Natural killer cell (primary cell): ENCODE measurements around the gene SLC35F3. TPM values are rescaled to one million over a fixed set of nuclear protein-coding genes. Genes with fewer than 3 reads are reported as not detected.

Experiments used
- ATAC-seq, 3 donors: fragments of 150-1000 bp in 2 of 3; fragments of 200-7000 bp in 1 of 3; cut with Tn5 transposase; 1 replicate in 1 of 3; 2 replicates in 2 of 3; pipeline ENCODE4 v1.10.0; 2021; ENCODE audit warnings: mild to moderate bottlenecking in 2 of 3, moderate library complexity in 2 of 3
- DNase-seq, 2 donors: peaks; one replicate each; pipeline versions ENCODE4 v3.0.0 to v3.0.0-alpha.2; 2013 to 2021; ENCODE audit warnings: mixed read lengths in 1 of 2
- H3K27ac ChIP-seq: one replicate; pipeline ENCODE4 v1.5.1; 2013; ENCODE audit warnings: mild to moderate bottlenecking, low read length
- H3K27me3 ChIP-seq: one replicate; pipeline ENCODE4 v1.6.1; 2013; ENCODE audit warnings: low read length; ENCODE audit not compliant: control insufficient read depth, insufficient read depth
- H3K36me3 ChIP-seq: one replicate; pipeline ENCODE4 v1.6.1; 2013; ENCODE audit warnings: low read length; ENCODE audit not compliant: control insufficient read depth, insufficient read depth
- H3K4me1 ChIP-seq: one replicate; pipeline ENCODE4 v1.6.1; 2013; ENCODE audit warnings: low read length; ENCODE audit not compliant: control insufficient read depth, insufficient read depth
- H3K4me3 ChIP-seq: one replicate; pipeline ENCODE4 v1.5.1; 2013; ENCODE audit warnings: low read length
- H3K9me3 ChIP-seq: one replicate; pipeline ENCODE4 v1.6.1; 2013; ENCODE audit warnings: low read length; ENCODE audit not compliant: control insufficient read depth, insufficient read depth
- H3K27ac Mint-ChIP-seq, 2 donors: one replicate each; pipeline ENCODE4 v1.8.0; 2022; ENCODE audit warnings: mild to moderate bottlenecking in 2 of 2, mixed read lengths in 2 of 2, moderate library complexity in 1 of 2
- H3K27me3 Mint-ChIP-seq, 2 donors: one replicate each; pipeline ENCODE4 v1.8.0; 2022; ENCODE audit warnings: low read depth in 2 of 2, mixed read lengths in 2 of 2
- H3K36me3 Mint-ChIP-seq: one replicate; pipeline ENCODE4 v1.8.0; 2022; ENCODE audit warnings: mixed read lengths
- H3K4me1 Mint-ChIP-seq, 2 donors: one replicate each; pipeline ENCODE4 v1.8.0; 2022; ENCODE audit warnings: mixed read lengths in 2 of 2
- H3K4me3 Mint-ChIP-seq: one replicate; pipeline ENCODE4 v1.8.0; 2022; ENCODE audit warnings: mild to moderate bottlenecking, moderate library complexity, mixed read lengths
- H3K9me3 Mint-ChIP-seq, 2 donors: one replicate each; pipeline ENCODE4 v1.8.0; 2022; ENCODE audit warnings: mixed read lengths in 2 of 2
- CTCF ChIP-seq: fragments of 200-600 bp; IDR thresholded peaks from one replicate; pipeline ENCODE4 v1.8.0; 2022; ENCODE audit warnings: antibody characterized with exemption
- WGBS: methylation state at CpG from one replicate; pipeline ENCODE4 v1.1.7; 2013; ENCODE audit warnings: missing lambda C conversion rate; ENCODE audit not compliant: insufficient coverage; 5-methylcytosine and 5-hydroxymethylcytosine counted together
- intact Hi-C: fragments of 100-400 bp; cut with micrococcal nuclease; formaldehyde crosslinking; loops from one replicate; pipeline ENCODE4 v1.14.2; 2022
- total RNA-seq, 4 donors: library from RNA; stranded (reverse); fragments of 120-200 nt in 1 of 4; gene quantifications; one replicate each; pipeline versions ENCODE4 v1.2.3 to v1.2.4, GENCODE V29; 2013 to 2022

The SLC35F3 gene
- total RNA-seq, 3 donors from 2014 or later (not counting 1 experiment from before 2014, with no cell fraction given): not detected

- H3K27ac Mint-ChIP-seq: no peak overlapping the region
- no peaks in the 10 kb centered on the region for H3K36me3 Mint-ChIP-seq
- 65% methylated on average over 4 of the region's 4 CpGs for WGBS
Measured at GRCh38 chr1:233944601-233945000, 40.1 kb downstream of the SLC35F3 start.

GRCh38 chr1:233945573-233945972, 41.1 kb downstream of the SLC35F3 start:
- no peaks in the 10 kb centered on the region for H3K4me1 ChIP-seq
- Mint-ChIP-seq H3K36me3 (no peaks in the 10 kb centered on the region), H3K4me3 (no peak overlapping the region), H3K27ac (no peak overlapping the region), H3K27me3 (no peaks in the 10 kb centered on the region), H3K4me1 (no peaks in the 10 kb centered on the region), H3K9me3 (peaks cover 3% of the 10 kb centered on the region in 2 donors)
- intact Hi-C loops: no loop called here
- 64% methylated on average over 3 of the region's 3 CpGs for WGBS
- ATAC-seq (no peak), DNase-seq (no peak)
- no peak overlapping the region for H3K27ac ChIP-seq
- no peak for TF ChIP-seq CTCF
- H3K27me3 ChIP-seq: no peaks in the 10 kb centered on the region
- no peaks in the 10 kb centered on the region for H3K9me3 ChIP-seq
- H3K36me3 ChIP-seq: no peaks in the 10 kb centered on the region
- no peak overlapping the region for H3K4me3 ChIP-seq

More at GRCh38 chr1:233944601-233945000, 40.1 kb downstream of the SLC35F3 start:
- Mint-ChIP-seq H3K27me3 (no peaks in the 10 kb centered on the region), H3K9me3 (peaks cover 3 to 7% of the 10 kb centered on the region in 2 donors), H3K4me1 (no peaks in the 10 kb centered on the region), H3K4me3 (no peak overlapping the region)
- Histone ChIP-seq H3K4me3 (no peak overlapping the region), H3K4me1 (no peaks in the 10 kb centered on the region), H3K36me3 (no peaks in the 10 kb centered on the region), H3K27me3 (no peaks in the 10 kb centered on the region), H3K27ac (no peak overlapping the region), H3K9me3 (no peaks in the 10 kb centered on the region)
- DNase-seq (no peak), ATAC-seq (no peak)
- TF ChIP-seq CTCF: no peak
- intact Hi-C loops: no loop called here

GRCh38 chr1:233945979-233946378, 41.5 kb downstream of the SLC35F3 start:
- intact Hi-C loops: no loop called here
- WGBS: 85% methylated on average over 2 of the region's 2 CpGs
- no peaks in the 10 kb centered on the region for H3K36me3 Mint-ChIP-seq

More at GRCh38 chr1:233945979-233946378, 41.5 kb downstream of the SLC35F3 start:
- H3K9me3 Mint-ChIP-seq: peaks cover 3% of the 10 kb centered on the region in 2 donors
- H3K27ac ChIP-seq: no peak overlapping the region
- TF ChIP-seq CTCF: no peak
- H3K4me3 ChIP-seq: no peak overlapping the region
- H3K36me3 ChIP-seq: no peaks in the 10 kb centered on the region
- no peaks in the 10 kb centered on the region for H3K4me1 ChIP-seq
- no peak for DNase-seq
- no peak overlapping the region for H3K4me3 Mint-ChIP-seq
- H3K27me3 Mint-ChIP-seq: no peaks in the 10 kb centered on the region
- H3K27ac Mint-ChIP-seq: no peak overlapping the region
- no peaks in the 10 kb centered on the region for H3K27me3 ChIP-seq
- no peaks in the 10 kb centered on the region for H3K4me1 Mint-ChIP-seq
- H3K9me3 ChIP-seq: no peaks in the 10 kb centered on the region
- ATAC-seq: no peak
